Left ventricle myocardium superior (tissue), 1 donor: ENCODE data around the gene KAT5. TPM values are rescaled to one million over a fixed set of nuclear protein-coding genes. Genes with fewer than 3 reads are reported as not detected.
"Not testable (repeated sequence)": the region's sequence is repeated elsewhere in the genome, so short reads cannot be mapped to it uniquely, and the experiment has no call there.

Source experiments
- ATAC-seq: fragments of 200-7000 bp; cut with Tn5 transposase; one replicate; pipeline ENCODE4 v1.9.1; 2020; ENCODE audit warnings: mild to moderate bottlenecking, moderate library complexity
- DNase-seq: peaks from one replicate; pipeline ENCODE4 v3.0.0-alpha.2; 2020
- intact Hi-C: fragments of 100-400 bp; cut with micrococcal nuclease; formaldehyde crosslinking; loops from one replicate; pipeline ENCODE4 v1.11.0; 2022
- long read RNA-seq: library from polyadenylated mRNA; unstranded; transcript quantifications from one replicate; pipeline ENCODE4 v2.0.0, GENCODE V29; 2021
- total RNA-seq: library from RNA; stranded (reverse); fragmentation: NEBNext Ultra II Directional; extraction: Animal tissue kit (Norgen Biotek cat#: 25700); gene quantifications from one replicate; pipeline ENCODE4 v1.2.1, GENCODE V29; 2021
- donor health status: DM: no; HTN: yes; CAD: no; lungs with severe emphysema.

Gene KAT5
- total RNA-seq, result 50.1 TPM
- long read RNA-seq, transcript KAT5-202 (13 exons, 2,059 nt), result major isoform, 31 of 83 reads
- long read RNA-seq, transcript KAT5-208 (12 exons, 1,697 nt), result minor isoform, 7 of 83 reads
- long read RNA-seq, transcript KAT5-203 (14 exons, 2,237 nt), result minor isoform, 19 of 83 reads
- long read RNA-seq, partial matches to known transcripts, result 8 of 83 reads
- long read RNA-seq, other reads (novel, unspliced or antisense), result 11 of 83 reads

DNA sequence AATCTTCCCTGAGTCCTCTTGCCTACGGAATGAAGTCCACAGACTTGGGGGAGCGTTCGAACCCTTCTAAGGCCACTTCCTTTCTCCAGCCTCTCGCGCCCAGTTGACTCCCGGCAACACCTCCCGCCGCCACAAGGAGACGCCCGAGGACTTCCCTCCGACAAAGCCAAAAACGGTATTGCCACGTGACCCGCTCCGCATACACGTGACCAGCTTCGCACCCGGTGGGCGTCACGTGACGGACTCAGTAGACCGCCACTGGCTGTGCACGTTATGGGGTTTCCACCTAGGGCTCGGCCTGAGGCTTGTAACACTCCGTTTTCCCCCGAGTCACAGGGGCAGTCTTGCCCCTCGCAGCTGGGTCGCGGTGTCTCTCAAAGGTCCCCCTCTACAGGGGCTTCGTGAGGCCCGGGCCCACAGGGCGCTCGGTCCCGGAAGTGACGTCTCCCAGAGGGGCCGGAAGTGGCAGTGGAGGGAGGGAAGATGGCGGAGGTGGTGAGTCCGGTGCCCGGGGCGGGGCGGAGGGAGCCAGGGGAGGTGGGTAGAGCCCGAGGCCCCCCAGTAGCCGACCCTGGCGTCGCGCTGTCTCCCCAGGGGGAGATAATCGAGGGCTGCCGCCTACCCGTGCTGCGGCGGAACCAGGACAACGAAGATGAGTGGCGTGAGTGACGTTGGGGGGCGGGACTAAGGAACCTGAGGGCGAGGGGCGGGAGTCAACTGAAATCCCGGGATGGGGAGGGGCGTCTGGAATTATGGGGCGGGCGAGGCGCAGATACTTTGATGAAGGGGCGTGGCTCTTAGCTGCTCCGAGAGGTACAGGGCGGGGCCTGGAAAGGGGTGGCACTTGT lies at the start of gene KAT5:
Gene KAT5 (plus strand): TSS at position 468 of the 848 bp plus-strand sequence. CDS start 16 bp downstream, at position 484.
- intact Hi-C loops, result no loop called here
- DNase-seq (peak; percentile 99), ATAC-seq (peak; percentile 92)

DNA sequence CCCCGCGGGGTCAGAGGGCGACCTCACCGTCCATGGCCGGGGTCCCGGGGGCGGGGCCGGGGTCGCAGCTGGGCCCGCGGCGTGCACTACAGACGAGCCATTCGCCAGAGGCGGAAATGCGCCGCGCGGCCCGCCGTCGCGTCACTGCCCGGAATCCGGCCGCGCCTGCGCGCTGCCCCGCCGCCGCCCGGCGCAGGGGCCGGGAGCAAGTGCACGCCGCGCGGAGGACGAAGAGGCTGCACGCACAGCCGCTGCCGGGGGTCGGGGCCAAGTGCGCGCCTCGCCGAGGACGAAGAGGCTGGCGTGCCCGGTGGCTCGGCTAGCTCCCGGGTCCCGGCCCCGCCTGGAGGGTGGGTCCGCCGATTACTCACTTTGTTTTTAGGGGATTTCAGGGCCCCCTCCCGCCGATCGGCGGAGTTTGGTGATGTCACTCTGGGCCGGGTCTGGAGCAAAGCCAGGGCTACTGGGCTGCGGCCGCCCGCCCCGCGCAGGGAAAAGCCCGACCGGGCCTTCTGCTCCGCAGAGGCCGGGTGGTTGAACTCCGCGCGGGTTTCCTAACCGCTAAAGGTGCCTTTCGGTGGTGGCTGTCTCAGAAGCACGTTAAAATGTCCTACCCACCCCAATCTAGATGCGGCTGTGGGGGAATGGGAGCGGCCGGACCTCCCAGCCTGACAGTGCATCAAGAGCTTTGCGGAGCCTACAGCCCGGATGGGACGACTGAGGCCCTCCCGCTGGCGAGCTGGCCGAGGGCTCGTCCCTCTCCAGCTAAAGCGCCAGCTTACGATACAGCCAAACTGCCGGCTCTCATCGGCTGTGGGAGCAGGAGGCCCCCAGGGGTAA lies 49.0 kb upstream of the KAT5 start, which contains the start of gene RELA:
Gene RELA (minus strand): TSS at position 118 of the 840 bp plus-strand sequence. CDS start 84 bp downstream, at position 34.
- intact Hi-C loops, result no loop called here
- ATAC-seq, result peak; percentile 90

GRCh38 chr11:65663639-65664200 lies 48.3 kb upstream of the KAT5 start:
- peak; percentile 80 for DNase-seq
- intact Hi-C loops, result no loop called here

More for the DNA sequence above, 49.0 kb upstream of the KAT5 start, which contains the start of gene RELA:
- DNase-seq, result peak; percentile 95

GRCh38 chr11:65672180-65672860 lies 39.7 kb upstream of the KAT5 start:
- ATAC-seq (no peak), DNase-seq (no peak)
- intact Hi-C loops, result no loop called here

More at GRCh38 chr11:65663639-65664200, 48.3 kb upstream of the KAT5 start:
- peak; percentile 67 for ATAC-seq

DNA sequence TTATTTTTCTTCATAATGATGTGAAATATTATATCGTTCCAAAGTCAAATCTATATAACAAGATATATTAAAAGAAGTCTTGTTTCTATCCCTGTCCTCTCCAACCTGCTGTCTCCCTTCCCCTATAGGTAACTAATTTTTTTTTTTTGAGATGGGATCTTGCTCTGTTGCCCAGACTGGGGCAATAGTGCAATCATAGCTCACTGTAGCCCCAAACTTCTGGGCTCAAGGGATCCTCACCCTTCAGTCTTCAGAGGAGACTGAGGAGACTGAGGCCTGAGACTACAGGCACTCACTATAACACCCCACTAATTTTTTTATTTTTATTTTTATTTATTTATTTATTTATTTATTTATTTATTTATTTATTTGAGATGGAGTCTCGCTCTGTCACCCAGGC lies 39.1 kb upstream of the KAT5 start:
- DNase-seq, result no peak
- no peak for ATAC-seq
- intact Hi-C loops, result no loop called here

GRCh38 chr11:65680192-65680743 lies 31.8 kb upstream of the KAT5 start:
- ATAC-seq (no peak), DNase-seq (no peak)
- intact Hi-C loops, result no loop called here

DNA sequence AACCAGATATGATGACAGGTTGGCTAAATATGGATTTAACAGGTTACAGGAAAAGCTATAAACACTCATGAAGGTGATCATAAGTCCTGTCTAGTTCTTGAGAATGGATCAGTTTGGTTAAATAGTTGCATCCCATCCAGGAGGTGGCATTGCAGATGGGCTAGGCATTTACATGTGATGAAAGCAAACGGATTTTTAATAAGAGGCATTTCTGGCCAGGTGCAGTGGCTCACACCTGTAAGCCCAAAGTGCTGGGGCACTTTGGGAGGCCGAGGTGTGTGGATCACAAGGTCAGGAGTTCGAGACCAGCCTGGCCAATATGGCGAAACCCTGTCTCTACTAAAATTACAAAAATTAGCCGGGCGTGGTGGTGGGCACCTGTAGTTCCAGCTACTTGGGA lies 28.6 kb upstream of the KAT5 start:
- DNase-seq, intact Hi-C loops, ATAC-seq: not testable (repeated sequence)

DNA sequence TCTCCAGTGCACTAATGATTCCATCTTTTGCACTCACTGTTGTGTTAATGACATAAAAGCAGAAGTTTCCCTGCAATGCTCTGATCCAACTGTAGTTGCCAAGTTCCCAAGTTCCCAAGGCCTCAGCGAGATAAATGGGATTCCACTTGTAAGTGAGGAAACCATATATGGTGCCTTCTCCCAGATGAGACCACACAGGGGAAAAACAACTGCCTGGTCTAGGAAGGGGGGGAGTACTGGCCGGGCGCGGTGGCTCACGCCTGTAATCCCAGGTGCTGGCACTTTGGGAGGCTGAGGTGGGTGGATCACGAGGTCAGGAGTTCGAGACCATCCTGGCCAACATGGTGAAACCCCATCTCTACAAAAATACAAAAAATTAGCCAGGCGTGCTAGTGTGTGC lies 26.1 kb upstream of the KAT5 start:
- intact Hi-C loops, result no loop called here
- DNase-seq, result no peak
- peak; percentile 69 for ATAC-seq

- intact Hi-C loops, DNase-seq, ATAC-seq: not testable (repeated sequence)
These were observed 20.2 kb upstream of the KAT5 start for GRCh38 chr11:65691847-65692246.

- ATAC-seq (no peak), DNase-seq (no peak)
- intact Hi-C loops, result no loop called here
These were observed 19.7 kb upstream of the KAT5 start for GRCh38 chr11:65692367-65692766.

- peak; percentile 54 for ATAC-seq
These were observed 16.4 kb upstream of the KAT5 start for GRCh38 chr11:65695459-65696241.

GRCh38 chr11:65696802-65697552 lies 15.1 kb upstream of the KAT5 start:
- intact Hi-C loops, result no loop called here
- no peak for ATAC-seq

More at GRCh38 chr11:65695459-65696241, 16.4 kb upstream of the KAT5 start:
- intact Hi-C loops, result no loop called here
- DNase-seq, result no peak

DNA sequence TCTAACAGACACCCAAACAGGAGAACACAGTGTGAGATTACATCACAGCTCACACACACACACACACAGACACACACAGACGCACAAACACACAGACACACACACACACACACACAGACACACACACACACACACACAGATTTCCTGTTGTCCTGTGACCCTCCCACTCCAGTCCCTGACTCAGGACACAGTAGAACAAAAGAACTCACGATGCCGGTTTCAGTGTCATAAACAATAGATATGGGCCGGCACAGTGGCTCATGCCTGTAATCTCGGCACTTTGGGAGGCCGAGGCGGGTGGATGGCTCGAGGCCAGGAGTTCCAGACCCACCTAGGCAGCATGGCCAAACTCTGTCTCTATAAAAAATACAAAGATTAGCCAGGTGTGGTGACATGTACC lies 13.8 kb upstream of the KAT5 start:
- intact Hi-C loops, result no loop called here
- ATAC-seq (peak; percentile 52), DNase-seq (no peak)

More at GRCh38 chr11:65696802-65697552, 15.1 kb upstream of the KAT5 start:
- no peak for DNase-seq

DNA sequence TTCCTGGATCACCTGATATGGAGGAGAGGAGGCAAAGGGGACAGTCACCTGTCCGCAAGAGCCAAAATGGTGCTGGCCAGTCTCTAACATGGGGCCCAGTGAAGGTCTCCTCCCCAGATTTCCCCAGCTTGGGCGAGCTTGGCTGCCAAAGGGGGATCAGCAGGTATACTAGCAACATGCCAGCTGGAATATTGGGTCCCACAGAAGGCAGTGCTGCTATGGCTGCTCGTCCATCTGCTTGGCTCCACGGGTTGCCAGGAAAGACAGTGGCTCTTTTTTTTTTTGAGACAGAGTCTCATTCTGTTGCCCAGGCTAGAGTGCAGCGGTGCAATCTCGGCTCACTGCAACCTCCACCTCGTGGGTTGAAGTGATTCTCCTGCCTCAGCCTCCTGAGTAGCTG lies 12.7 kb upstream of the KAT5 start:
- ATAC-seq (no peak), DNase-seq (no peak)
- intact Hi-C loops, result no loop called here

- DNase-seq (no peak), ATAC-seq (no peak)
- intact Hi-C loops, result loop anchor here (10.0 kb wide), 1 partner anchor 124 kb away; no protein-coding TSS in a partner anchor
These were observed 11.7 kb upstream of the KAT5 start for GRCh38 chr11:65700399-65700798.

- ATAC-seq (no peak), DNase-seq (no peak)
- intact Hi-C loops, result loop anchor here (10.0 kb wide), 1 partner anchor 123 kb away; no protein-coding TSS in a partner anchor
These were observed 10.4 kb upstream of the KAT5 start for GRCh38 chr11:65701686-65702085.
